CD4-positive, alpha-beta T cell treated with Interleukin-2 at 100 ng/mL for 4 hours (primary cell): Measurements from ENCODE around the gene YDJC.
"Not testable (repeated sequence)": the region's sequence is repeated elsewhere in the genome, so short reads cannot be mapped to it uniquely, and the experiment has no call there.

Experiments
- DNase-seq: peaks from one replicate; pipeline ENCODE4 v3.0.0-alpha.2; 2020; ENCODE audit warnings: low spot score

The YDJC gene

DNA sequence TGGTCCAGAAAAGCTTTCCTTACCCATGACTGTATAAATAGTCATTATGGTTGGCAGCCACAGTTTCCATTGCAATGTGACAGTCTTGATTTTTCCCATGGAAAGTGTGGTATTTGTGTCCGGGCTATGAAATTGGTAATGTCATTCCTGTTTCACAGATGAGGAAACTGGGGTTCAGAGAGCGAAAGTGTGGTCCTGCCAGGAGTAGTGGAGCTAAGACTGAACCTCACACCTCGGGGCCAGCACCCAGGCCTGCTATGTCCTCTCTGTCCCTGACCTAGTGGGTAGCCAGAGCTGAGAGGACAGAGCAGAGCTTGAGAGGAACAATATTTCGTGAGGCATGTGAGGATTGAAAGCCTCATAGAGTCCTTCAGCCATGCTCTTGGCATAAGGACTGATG is 1.2 kb upstream of the YDJC start:
- no peak for DNase-seq

DNA sequence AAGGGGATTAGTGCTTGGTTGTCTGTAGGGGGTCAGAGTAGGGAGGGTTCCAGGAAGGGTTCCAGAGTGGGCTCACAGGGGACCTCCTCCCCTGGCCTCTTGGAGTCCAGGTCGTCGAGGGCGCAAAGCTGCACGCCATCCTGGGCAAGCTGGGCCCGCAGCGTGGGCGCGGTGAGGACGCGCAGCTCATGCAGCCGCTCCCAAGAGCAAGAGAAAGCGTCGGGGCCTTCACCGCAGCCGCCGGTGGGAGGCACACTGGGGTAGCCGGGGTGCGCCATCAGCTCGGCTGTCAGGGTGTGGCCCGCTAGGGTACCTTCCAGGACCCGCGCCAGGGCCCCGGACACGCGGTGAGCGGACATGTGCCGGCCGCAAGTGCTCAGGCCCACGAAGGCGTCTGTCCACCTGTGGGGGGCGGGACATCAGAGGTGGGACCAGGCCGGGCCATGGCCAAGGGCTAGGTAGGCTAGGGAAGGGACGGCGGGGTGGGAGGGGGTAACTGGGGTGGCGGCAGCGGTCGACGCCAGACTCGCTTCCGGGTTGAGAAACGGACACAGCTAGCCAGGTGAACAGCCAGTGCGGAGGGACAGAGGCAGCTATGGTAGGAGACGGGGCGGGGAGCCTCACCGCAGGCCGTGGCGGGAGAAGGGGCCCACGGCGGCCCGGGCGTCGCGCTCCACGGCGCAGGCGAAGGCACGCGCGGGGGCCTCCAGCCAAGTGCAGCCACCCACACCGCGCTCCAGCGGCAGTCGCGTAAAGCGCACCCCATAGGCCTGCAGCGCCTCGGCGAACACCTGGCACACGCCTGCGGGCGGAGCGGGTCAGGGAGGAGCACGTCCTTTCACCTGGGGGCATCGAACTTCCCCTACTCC is 1.2 kb downstream of the YDJC start:
- DNase-seq = no peak

DNA sequence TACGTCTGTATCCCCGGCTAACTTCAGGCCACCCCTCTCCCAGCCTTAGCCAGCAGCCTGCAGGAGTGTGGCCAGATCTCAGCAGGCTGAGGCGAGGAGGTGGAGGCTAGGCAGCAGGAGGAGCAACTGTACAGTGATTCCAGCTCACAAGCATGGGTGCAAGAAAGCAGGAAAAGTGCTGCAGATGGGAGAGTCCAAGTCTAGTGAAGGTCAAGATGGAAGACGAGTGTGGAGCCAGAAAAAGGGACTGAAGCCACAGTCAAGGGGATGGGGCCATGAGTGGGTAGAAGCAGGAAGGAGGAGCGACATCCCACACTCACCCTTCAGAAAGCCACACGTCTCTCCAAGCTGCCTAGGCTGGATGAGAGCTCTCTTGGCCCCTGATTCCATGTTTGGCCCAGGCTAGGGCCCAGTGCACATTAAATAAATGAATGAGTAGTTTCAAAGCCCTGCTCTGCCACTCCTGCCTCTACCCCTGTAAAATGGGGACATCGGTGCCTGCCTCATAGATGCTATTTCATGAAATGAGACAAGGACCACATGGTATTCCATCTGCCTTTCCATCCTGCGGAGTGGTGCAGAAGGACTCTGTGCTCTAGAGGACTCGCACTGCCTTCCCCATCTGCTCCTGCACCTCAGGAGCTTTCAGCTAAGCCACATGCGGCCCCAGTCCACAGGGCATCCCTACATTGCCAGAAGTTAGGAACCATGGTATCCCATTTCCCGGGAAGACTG is 2.9 kb downstream of the YDJC start:
- DNase-seq = no peak

DNA sequence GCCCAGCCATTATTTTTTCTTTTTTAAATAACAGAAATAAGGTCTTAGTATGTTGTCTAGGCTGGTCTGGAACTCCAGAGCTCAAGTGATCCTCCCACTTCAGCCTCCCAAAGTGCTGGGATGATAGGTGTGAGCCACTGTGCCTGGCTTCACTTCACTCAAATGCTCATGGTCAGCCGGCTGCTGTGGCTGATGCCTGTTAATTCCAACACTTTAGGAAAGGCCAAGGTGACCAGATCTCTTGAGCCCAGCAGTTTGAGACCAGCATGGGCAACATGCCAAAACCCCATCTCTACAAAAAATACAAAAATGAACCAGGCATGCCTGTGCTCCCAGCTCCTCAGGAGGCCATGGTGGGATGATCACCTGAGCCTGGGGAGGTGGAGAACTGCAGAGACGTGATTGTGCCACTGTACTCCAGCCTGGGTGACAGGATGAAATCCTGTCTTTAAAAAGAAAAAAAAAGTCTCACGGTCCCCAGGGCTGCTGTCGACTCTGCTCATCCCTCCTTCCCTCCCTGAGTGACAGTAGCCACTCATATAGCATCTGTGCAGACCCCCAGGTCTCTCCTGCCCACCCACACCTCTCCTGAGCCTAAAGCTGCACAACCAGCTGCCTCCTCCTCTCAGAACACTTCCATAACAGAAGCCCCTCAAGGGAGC is 3.6 kb downstream of the YDJC start:
- no peak for DNase-seq

DNA sequence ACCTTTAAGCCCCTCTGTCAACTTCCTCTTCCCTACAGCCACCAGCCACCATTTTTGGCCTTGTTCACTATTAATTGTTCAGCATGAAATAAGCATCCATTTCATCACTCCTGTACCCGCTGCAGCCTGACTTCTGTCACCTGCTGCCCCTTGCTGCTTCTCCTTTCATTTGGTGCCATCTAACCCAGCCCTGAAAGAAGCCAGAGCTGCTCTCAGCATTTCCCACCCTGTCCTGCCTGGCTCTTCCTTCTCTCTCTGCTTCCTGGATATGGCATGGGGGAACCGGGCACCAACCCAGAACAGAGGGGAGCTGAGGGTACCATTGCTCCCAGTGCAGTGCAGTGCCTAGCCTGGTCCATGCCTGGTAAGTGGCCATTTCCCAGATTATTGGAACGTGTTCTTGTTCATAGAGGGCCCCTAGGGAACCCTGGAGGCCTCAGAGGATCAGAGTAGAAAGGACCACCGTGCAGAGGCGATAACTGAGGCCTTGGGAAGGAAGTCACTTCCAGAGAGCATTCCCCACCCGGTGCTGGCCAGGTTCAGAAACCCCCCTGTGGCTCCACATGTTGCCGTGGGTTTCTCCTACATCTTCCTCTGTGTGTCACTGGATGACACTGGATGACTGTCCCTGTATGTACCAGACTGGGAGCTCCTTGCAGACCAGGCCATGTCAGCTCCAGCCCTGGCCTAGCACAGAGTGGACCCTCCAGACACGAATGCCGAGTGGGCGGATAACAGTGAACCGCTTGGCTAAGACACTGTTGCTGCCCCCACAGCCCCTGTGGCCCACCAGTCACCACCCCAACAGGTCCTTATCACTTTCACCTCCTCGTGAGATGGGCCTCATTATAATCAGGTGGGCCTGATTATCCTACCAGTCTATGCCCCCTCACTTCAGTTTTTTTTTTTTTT is 4.7 kb downstream of the YDJC start:
- DNase-seq = no peak

DNA sequence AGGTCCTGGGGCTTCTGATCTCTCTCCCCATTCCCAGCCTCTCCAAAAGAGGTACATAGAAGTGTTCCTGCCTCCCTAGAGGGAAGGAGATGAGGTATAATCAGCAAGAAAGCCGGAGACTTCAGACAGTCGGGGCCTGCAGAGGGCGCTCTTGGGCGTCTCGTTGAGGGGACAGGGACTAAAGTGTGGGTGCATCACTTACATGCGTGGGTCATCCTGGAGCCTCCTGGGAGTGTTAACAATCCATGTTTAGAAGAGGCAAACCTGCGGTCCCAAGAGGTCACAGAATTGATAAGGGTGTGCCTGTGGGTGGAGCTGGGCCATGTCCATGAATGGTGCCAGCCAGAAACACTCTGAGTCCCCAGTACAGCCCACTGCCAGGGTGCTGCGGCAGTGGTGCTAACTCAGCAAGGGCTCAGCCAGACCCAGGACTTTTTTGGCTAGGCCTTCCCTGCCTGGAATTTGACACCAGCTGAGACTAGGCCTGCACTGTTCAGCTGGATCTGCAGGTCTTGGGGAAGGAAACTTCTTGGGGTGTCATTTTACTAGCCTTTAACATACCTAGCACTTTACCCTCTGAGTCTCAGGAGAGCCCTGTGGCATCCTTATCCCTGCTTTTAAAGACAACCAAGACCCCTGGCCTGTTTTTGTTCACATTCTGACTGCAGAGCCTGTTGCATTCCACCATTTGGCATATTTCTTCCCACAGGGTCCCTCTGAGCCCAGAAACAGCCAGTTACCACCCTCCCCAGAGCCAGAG is 5.5 kb downstream of the YDJC start:
- DNase-seq = peak; percentile 28

DNA sequence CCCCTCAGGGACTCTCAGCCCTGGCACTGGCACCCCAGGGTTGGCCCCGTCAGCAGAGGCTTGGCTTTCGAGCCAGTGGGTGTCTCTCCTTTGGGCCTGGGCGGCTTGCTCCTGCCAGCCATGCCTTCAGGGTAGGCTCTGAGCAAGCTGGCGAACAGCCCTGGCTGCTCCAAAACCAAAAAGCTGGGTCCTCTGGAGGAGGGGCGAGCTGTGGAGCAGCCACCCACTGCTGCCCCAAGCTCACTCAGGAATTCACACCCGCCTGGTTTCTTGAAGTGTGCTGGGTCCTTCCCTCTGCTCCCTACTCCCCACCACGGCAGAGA is 6.2 kb downstream of the YDJC start:
- DNase-seq = no peak

DNA sequence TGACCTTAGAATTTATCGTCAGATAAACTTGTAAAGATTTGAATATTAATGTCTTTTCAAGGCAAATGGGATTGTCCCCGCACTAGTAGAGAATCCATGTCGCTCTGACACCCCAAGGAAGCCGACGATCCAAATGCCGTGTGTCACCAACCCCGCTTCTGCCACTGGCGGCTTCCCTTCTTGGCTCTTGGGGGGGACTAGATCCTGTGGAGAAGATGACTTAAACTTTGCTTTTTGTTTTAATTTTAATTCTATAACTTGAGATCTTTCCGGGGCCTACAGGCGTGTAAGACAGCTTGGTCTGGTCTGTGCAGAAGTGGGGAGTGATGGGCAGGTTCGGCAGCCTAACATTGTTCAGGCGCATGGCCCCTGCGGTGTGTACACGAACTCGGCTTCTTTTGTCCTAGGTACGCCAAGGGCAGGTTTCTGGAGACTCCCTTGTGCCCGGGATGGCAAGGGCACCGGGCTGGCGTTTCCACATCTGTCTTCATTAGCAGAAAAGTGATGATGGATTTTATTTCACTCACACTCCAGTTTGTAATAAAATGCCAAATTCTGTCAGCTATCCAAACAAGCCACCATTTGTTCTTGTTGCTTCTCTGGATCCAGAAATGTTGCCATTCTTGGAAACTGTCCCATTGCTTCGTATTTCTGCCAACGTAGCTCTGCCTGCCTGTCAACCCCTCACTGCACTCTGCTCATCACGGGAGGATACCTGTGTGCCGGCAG is 6.7 kb downstream of the YDJC start:
- no peak for DNase-seq

DNA sequence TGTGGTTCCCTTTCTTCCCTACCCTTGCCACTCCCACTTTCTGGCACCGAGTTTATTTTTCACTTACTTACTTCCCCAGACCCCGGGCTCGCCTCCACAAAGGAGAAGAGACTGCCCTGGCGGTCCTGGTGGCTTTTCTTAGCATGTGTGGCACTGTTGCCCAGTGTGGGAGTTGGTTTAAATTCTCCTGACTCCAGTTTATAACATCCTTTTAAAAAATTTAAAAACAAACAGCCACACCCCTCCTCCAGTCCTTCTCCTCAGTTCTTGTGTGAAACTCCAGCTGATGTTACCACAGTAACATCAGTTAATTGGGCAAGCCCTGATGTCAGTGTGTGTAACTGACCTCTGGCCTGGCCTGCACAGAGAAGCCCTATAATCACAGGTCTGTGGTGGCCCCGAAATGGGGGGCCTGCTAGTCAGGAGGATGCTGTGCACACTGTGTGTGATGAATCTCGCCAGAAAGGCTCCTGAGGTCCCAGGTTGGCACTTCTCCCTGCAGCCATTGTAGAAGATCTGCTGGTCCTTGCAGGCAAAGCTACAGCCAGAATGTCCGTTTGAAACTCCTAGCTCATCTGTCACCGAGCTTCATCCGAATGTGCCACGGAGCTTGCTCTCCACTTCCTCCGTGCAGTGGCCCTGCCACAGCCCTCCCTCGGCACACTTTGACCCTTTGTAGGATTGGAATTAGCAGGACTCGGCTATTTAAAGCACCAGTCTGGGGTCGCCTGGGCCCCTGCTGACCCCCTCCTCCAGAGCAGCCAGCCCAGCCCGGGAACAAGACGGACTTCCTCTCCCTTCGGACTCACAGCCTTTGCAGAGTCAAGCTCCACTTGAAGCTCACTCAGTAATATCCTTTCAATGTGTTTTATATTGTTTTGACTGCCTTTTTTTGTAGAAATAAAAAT is 7.6 kb downstream of the YDJC start:
- no peak for DNase-seq

DNA sequence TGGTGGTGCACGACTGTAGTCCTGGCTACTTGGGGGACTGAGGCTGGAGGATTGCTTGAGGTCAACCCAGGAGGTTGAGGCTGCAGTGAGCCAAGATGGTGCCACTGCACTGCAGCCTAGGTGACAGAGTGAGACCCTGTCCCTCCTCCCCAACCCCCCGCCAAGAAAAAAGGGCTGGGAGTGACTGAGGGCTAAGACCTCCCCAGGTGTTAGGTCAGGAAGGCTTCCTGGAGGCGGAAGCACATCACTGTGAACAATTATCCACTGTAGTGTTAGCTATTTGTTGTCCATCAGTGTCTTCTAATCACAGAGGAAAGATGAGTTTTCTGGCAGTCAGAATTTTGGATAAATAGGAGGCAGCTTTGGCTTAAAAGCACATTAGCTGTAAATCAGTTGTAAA is 8.8 kb downstream of the YDJC start:
- no peak for DNase-seq

DNA sequence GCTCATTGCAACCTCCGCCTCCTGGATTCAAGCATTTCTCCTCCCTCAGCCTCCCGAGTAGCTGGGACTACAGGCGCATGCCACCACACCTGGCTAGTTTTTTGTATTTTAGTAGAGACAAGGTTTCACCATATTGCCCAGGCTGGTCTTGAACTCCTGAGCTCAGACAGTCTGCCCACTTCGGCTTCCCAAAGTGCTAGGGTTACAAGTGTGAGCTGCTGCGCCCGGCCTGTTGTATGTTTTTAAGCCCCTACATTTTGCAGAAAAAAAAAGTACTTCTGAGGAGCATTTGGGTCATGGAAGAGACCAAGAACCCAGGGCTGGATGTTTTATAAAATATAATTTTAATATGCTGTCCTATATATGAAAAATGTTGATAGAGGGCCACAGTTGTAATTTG is 12.5 kb downstream of the YDJC start:
- not testable (repeated sequence) for DNase-seq

DNA sequence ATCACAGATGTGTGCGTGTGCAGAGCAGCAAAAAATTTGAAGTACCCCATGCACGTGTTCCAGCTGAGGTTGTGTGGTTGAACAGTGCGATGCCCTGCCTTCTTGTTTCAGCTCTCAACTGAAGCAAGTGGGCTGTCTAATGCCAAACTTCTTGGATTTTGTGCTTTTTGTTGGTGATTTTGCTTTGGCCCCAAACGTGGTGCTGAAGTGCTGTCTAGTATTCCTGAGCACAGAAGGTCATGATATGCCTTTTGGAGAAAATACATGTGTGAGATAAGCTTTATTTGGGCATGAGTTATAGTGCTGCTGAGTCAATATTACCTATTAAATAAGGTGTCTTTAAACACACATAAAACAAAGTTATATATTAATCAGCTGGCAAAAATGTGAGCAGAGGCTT is 14.1 kb downstream of the YDJC start:
- DNase-seq = no peak

DNA sequence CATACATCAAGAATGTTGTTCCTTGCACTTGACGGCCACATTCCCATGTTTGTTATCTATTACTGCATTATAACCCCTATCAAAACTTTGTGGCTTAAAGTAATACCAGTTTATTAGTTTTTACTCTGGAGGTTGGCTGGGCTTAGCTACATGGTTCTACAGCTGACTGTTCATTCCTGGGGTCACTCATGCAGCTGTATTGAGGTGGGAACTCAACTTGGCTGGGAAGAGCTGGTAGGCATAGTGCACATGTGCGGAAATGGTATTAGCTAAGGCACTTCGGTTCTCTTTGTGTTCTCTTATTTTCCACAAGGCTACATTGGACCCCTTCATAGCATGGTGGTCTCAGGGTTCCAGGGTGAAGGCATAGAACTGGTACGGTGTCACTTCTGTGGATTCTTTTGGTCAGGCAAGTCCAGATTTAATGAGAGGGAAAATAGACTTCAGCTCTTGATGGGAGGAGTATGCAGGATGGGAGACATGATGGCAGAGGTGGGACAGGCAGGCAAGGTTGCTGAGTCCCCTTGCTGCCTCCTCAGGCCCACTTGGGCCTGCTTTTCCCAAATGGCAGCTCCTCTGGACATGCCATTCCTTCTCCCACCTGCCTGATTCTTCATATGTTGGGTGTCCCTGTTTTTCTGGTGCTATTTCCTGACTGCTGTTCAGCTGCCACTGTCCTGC is 16.1 kb downstream of the YDJC start:
- no peak for DNase-seq

DNA sequence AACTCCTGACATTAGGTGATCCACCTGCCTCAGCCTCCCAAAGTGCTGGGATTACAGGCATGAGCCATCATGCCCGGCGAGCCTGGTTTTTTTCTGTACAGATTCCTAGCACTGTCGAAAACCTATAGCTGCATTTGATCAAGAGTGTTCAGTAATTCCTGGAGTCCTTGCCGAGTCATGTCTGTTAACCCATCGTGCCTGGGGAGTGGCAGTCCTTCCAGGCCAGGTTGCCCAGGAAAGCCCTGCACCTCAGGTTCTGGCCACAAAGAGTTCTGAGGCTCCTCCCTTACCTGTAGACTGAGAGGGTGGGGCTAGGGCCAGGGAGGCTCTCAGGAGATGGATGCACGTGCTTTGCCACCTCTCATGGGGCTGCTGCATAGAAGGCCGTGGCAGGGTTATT is 17.0 kb downstream of the YDJC start:
- no peak for DNase-seq

DNA sequence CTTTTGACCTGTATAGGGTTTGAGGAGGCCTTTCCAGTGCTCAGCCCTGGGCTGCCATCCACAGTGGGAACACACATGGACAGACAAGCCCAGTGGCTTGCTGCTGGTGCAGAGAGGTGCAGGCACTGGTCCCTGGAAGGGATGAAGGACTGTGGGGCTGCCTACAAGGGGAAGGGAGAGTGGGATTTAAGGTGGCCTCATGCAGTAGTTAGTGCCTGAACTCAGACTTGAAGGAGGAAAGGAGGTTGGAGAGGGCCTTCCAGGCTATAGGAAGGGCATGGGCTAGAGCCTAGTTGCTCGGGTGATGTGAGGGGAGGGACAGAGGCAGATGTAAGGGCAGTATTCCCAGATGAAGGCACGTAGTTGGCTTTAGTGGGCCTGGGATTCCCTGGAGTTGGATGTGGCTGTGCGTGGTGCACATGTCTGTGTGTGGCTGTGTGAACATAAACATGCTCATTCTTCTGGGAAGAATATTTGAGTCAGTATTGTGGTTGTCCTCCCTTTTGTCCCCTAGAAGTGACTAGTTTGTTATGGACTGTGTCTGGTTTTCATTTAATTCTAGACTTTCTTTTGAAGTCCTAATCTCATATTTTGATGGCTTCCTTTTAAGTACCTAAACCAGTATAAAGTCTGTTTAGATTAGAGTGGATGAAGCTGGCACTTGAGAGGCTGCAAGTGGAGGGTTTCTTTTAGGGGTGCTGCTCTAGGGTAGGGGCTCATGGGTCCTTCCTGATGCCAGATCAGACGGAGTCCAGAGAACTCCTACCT is 18.4 kb downstream of the YDJC start:
- DNase-seq = no peak

DNA sequence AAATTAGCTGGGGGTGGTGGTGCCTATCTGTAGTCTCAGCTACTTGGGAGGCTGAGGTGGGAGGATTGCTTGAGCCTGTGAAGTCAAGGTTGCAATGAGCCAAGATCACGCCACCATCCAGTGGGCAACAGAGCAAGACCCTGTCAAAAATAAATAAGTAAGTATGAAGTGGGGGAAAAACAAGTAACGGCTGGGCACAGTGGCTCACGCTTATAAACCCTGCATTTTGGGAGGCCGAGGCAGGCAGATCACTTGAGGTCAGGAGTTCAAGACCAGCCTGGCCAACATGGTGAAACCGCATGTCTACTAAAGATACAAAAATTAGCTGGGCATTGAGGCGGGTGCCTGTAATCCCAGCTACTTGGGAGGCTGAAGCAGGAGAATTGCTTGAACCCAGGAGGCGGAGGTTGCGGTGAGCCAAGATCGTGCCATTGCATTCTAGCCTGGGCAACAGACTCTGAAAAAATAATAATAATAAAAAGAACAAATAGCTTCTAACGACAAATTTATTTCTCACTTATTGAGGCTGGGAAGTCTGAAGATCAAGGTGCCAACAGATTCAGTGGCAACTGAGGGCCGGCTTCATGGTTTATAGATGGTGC is 20.2 kb downstream of the YDJC start:
- DNase-seq = not testable (repeated sequence)

DNA sequence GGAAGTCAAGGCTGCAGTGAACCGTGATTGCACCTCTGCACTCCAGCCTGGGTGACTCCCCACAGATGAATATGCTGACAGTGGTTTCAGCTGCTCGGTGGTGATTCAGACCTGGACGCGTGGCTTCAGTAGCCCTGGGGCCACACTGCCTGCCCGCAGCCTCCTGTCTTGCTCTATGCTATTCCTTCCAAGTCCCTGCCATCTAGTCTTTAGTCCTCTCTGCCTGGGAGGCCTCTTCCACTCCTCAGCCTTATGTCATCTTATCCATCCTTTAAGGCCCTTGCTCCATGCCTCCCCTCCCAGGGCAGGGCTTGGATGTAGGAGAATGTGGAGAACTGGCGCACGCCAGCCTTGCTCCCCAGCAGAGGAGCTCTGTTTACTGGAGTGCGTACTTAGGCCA is 23.0 kb downstream of the YDJC start:
- DNase-seq = no peak
